ENCODE measurements around the gene OR2T8.

- TF ChIP-seq MAX (IDR thresholded peaks at IDR 0.05; ENCODE audit: low read depth, low read length) = no peak
- no peak for TF ChIP-seq CTCF (IDR thresholded peaks at IDR 0.05; ENCODE audit: low read depth, low read length)
- no peak for TF ChIP-seq MYC (IDR thresholded peaks at IDR 0.05; ENCODE audit: low read depth, low read length)
Measured at GRCh38 chr1:247905181-247905580, 14.9 kb upstream of the OR2T8 start.

Data from NB4 (cell line).